T-helper 22 cell (primary cell): ENCODE results near the gene POLR1B.
"Not testable (repeated sequence)": the region's sequence is repeated elsewhere in the genome, so short reads cannot be mapped to it uniquely, and the experiment has no call there.

ENCODE experiments used
- DNase-seq: peaks from one replicate; pipeline ENCODE4 v3.0.0-alpha.2; 2020; ENCODE audit warnings: low read depth

The POLR1B gene

DNA sequence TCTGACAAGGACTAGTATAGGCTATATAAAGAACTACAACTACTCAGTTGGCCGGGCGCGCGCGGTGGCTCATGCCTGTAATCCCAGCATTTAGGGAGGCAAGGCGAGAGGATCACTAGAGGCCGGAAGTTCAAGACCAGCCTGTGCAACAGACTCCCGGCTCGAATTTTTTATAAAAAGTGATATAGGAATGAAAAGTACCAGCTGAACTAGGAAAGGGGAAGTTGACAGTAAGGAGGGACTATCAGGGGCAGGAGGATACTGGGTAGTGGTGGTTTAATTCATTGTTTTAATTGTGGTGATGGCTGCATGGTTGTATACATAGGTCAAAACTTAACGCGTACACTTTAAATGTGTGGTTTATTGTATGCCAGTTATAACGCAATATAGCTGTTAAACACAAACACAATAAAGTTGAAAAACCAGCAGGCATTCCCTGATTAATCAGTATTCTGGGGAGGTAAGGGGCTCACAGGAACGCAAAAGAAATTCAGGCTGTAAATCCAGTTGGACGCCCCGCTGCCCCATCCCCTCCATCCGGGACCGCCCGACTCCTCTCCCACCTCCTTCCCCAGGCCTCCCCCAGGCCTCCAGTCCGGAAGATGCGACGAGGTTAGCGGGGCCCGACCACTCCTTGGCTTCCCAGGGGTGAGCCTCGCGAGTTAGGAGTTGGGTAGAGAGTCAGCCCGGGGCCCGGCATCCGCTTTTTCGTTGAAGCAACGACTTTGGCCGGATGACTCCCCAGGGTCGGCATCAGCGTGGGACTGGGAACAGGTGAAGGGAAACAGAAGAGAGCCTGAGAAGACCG, 746 bp upstream of the POLR1B start:
- DNase-seq, result no peak

- no peak for DNase-seq
These were observed 858 bp downstream of the POLR1B start for GRCh38 chr2:112542984-112543661.

DNA sequence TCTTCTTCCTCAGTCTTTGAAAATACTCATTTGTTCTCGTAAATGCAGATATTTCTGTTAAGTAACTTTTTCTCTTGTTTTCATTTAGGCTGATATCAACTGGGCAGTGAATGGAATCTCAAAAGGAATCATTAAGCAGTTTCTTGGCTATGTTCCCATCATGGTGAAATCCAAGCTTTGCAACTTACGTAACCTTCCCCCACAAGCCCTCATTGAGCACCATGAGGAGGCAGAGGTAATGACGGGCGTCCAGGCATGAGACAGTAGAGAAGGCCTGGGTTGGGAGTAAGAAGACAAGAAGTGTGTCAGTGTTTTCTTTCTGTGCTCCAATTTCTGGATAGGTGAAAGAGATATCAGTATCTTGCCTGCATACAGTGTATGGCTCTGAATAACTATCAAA, 5.1 kb downstream of the POLR1B start:
- DNase-seq, result no peak

DNA sequence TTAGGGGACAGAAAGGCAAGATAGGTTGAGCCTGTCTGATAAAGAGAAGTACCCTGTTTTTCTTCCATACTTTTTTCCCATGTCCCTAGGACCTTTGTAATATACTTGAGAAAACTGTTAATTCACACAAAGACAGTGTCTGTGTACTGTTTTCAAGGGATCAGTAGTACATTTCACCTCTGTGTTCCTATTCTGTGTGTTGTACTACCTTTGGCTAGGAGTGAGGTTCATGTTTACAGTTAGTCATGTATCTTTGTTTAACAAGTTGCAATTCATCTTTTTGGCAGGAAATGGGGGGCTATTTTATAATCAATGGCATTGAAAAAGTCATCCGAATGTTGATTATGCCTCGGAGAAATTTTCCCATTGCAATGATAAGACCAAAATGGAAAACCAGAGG, 6.7 kb downstream of the POLR1B start:
- DNase-seq, result no peak

DNA sequence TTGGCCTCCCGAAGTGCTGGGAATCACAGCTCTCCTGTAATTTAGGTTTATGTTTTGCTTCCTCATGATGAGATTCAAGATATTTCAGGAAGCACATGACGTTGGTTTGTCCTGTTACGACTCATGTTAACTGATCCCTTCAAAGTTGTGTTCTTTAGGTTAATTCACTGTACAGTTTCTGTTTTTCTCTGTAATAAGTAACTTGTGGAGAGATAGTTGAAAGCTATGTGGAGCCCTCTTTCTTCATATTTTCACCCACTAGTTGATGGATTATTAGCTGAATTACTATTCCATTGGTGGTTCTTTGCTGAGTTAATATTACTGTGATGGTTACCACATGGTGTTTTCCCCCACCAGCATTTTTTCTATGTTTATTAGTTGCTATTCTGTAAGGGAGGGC, 23.8 kb downstream of the POLR1B start:
- DNase-seq, result no peak

DNA sequence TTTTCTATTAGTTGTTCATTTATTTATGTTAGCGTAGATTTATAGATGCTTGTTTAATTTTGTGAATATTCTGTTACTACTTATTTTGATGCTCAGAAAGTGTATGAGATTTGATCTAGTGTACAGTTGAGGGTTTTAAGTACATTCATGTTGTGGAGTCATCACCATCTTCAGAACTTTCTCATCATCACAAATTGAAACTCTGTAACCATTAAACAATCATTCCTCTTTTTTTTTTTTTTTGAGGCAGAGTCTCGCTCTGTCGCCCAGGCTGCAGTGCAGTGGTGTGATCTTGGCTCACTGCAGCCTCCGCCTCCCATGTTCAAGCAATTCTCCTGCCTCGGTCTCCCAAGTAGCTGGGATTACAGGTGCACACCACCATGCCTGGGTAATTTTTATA, 24.2 kb downstream of the POLR1B start:
- DNase-seq, result not testable (repeated sequence)

- no peak for DNase-seq
These were observed 29.7 kb downstream of the POLR1B start for GRCh38 chr2:112572005-112572404.

- DNase-seq, result no peak
These were observed 35.5 kb downstream of the POLR1B start for GRCh38 chr2:112577756-112578155.

- DNase-seq, result no peak
These were observed 37.0 kb downstream of the POLR1B start for GRCh38 chr2:112579241-112579640.

DNA sequence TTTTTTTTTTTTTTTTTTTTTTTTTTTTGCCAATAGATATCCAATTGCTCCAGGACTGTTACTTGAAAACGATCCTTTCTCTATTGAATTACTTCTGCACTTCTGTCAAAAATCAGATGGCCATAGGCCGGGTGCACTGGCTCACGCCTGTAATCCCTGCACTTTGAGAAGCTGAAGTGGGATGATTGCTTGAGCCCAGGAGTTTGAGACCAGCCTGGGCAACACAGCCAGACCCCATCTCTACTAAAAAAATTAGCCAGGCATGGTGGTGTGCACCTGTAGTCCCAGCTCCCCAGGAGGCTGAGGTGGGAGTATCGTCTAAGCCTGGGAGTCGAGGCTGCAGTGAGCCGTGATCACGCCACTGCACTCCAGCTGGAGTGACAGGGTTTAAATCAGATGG, 37.8 kb downstream of the POLR1B start:
- no peak for DNase-seq

GRCh38 chr2:112582314-112582746, 40.1 kb downstream of the POLR1B start:
- no peak for DNase-seq

DNA sequence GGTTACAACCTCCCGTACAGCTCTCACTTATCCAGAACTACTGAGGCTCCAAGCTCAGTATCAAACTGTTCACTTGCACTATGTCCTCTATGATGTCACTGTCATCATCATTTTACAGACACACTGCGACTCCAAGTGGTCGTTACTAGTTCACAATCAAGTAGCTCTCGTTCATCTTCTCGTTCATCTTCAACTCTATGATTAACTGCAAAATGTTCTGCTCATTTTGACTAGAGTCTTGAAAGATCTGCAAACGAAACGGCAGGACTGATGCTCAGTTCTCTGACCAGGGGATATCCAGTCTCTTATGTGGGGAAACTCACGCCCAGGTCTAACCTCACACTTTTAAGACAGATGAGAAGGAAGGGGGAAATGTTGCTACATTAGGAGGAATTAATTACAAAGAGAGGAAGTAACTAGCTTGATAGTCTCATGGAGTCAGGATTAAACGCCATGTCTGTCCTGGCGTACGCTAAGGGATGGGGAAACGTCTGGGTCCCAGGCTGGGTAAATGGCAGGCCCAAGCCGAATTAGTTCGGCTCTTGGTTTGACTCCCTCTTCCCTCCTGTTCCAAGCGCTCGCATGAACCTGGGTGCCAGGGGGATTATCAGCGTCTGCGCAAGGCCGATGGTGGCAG, 41.4 kb downstream of the POLR1B start:
- no peak for DNase-seq

GRCh38 chr2:112584134-112584890, 42.0 kb downstream of the POLR1B start, which contains the start of gene CHCHD5:
TSS of gene CHCHD5 (plus strand) at chr2:112584609. CDS start at chr2:112584648, 39 bp downstream.
- DNase-seq, result peak; percentile 92

DNA sequence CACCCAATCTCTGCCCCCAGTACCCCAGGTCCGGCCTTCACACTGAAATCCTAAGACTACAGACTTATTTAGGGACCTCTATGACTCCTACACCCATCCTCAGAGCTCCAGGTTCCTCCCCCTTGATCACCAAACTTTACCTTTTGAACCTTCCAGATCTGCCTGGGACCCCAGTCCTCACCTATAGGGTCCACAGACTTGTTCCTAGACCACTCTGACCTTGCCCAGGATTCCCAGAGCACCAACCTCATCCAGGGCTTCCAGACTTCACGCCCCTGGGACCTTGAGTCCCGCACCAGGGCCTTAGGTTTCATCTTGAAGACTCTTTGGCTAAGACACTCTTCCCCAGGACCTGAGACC, 42.6 kb downstream of the POLR1B start:
- DNase-seq, result no peak

- DNase-seq, result no peak
These were observed 43.1 kb downstream of the POLR1B start for GRCh38 chr2:112585400-112585799.

GRCh38 chr2:112585873-112586464, 43.7 kb downstream of the POLR1B start:
- no peak for DNase-seq

DNA sequence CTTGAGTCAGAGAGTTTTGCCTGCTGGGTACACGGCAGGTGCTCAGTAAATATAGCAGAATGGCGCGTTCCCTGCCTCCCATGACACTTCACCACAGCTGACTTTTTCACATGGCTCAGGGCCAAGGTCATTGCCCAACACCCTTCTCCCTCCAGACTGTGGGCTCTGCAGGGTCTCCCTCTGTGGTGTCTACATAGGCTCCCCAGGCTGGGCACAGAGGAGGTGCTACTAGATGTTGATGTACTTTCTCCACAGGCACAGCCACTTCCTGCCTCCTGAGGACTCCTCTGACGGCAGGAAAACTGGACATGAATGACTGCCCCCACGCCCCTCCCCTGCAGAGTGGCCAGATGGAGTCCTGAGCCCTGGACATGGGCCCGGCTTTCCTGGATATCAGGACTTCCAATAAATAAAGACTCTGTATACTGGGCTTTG, 46.4 kb downstream of the POLR1B start:
- no peak for DNase-seq

DNA sequence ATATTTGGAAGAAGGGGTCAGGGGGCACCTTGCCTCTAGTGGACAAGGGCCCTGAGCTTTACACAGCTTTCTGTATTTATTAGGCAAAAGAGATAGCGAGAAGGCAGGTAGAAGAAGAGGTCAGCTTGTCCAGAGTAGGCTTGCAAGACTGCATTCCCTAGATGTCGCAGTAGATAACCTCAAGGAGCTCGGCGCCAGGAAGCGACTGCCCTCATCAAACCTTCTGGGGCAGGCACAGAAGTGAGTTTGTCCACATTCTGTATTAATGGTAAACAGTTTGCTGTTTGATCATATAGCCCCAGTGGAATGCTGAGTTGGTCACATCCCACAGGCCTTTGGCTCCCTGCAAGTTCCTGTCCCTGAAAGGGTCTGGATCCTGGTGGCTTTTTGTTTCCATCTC, 49.1 kb downstream of the POLR1B start:
- DNase-seq, result no peak

GRCh38 chr2:112593736-112594135, 51.5 kb downstream of the POLR1B start:
- DNase-seq, result no peak

DNA sequence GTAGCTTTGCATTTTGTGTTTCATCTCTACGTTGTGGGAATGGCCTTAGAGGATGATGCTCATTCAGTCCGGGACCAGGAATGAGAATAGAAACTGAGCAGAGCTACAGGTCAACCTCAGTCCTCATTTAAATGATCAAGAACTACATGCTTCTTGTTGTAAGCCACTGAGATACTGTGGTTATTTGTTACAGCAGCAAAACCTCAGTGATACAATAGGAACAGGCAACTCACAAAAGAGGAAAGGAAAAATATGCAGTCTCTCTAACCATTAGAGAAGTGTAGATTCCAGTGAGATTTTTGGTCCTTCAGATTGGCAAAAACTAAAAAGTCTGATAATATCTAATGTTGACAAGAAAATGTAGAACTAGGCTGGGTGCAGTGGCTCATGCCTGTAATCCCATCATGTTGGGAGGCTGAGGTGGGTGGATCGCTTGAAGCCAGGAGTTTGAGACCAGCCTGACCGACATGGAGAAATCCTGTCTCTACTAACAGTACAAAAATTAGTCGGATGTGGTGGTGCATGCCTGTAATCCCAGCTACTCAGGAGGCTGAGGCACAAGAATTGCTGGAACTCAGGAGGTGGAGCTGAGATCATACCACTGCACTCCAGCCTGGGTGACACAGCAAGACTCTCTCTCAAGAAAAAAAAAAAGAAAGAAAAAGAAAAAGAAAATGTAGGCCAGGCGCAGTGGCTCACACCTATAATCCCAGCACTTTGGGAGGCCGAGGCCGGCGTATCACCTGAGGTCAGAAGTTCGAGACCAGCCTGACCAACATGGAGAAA, 55.5 kb downstream of the POLR1B start:
- DNase-seq, result no peak

DNA sequence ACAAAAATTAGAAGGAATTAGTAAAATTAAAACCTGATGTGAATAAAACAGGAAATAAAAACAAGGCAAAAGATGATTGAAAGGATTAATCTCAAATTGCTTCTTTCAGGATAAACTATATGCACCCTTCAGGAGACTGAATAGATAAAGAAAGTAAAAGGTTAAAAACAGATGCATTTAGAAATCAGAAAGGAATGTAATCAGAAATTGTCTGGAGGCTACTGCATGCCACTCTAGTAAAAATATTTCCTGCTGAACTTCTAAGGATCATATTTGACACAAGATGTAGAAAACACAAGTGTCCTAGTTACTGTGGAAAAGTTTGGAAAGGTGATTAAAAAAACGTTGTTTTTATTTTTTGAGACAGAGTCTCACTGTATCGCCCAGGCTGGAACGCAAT, 58.4 kb downstream of the POLR1B start:
- DNase-seq, result no peak
